Keratinocyte (primary cell): ENCODE measurements around the gene FAM13A. TPM values are rescaled to one million over a fixed set of nuclear protein-coding genes. Genes with fewer than 3 reads are reported as not detected.

Source experiments
- DNase-seq: peaks from one replicate; pipeline ENCODE4 v3.0.0-alpha.2; 2011; ENCODE audit warnings: low read depth, missing footprints, low spot score
- FAIRE-seq: peaks from 2 replicates; lab custom pipeline; 2011; peaks lifted over from hg19 to GRCh38; lab: Jason Lieb, UNC
- H2AFZ ChIP-seq: 2 replicates; pipeline ENCODE4 v1.6.0; 2012; ENCODE audit warnings: low read length, control low read depth, inconsistent platforms; ENCODE audit not compliant: control insufficient read depth
- H3K27ac ChIP-seq: 2 replicates; pipeline ENCODE4 v1.5.1; 2011; ENCODE audit warnings: low read length; ENCODE audit not compliant: control insufficient read depth, insufficient read depth
- H3K27me3 ChIP-seq: 3 replicates; pipeline ENCODE4 v1.6.0; 2011; ENCODE audit warnings: low read length; ENCODE audit not compliant: control insufficient read depth, insufficient read depth; ENCODE audit errors: extremely low read depth
- H3K36me3 ChIP-seq, 2 experiments: 2 replicates in 1 of 2; 3 replicates in 1 of 2; pipeline ENCODE4 v1.5.1; 2011; ENCODE audit warnings: low read length in 2 of 2, mild to moderate bottlenecking in 1 of 2; ENCODE audit not compliant: control insufficient read depth in 2 of 2, insufficient read depth in 2 of 2; ENCODE audit errors: extremely low read depth in 1 of 2
- H3K4me1 ChIP-seq: 3 replicates; pipeline ENCODE4 v1.5.1; 2011; ENCODE audit warnings: low read length; ENCODE audit not compliant: control insufficient read depth, insufficient read depth; ENCODE audit errors: extremely low read depth
- H3K4me2 ChIP-seq: 3 replicates; pipeline ENCODE4 v1.6.0; 2011; ENCODE audit warnings: low read depth, low read length; ENCODE audit not compliant: control insufficient read depth, insufficient read depth; ENCODE audit errors: extremely low read depth
- H3K4me3 ChIP-seq, 3 experiments: fragments of 200-600 bp in 1 of 3; sonication (generic) in 1 of 3; 2 replicates in 2 of 3; 3 replicates in 1 of 3; pipeline ENCODE4 v1.5.1; 2011 to 2016; ENCODE audit warnings: low read length in 3 of 3, mild to moderate bottlenecking in 3 of 3, control low read depth in 2 of 3, inconsistent platforms in 1 of 3, low read depth in 1 of 3, mixed read lengths in 1 of 3, mixed run types in 1 of 3, moderate library complexity in 1 of 3; ENCODE audit not compliant: control insufficient read depth in 2 of 3, insufficient read depth in 2 of 3; ENCODE audit errors: extremely low read depth in 1 of 3
- H3K79me2 ChIP-seq: 2 replicates; pipeline ENCODE4 v1.6.0; 2012; ENCODE audit warnings: low read length; ENCODE audit not compliant: control insufficient read depth, insufficient read depth
- H3K9ac ChIP-seq: 3 replicates; pipeline ENCODE4 v1.6.0; 2011; ENCODE audit warnings: low read length; ENCODE audit not compliant: control insufficient read depth, insufficient read depth; ENCODE audit errors: extremely low read depth
- H3K9me1 ChIP-seq: 3 replicates; pipeline ENCODE4 v1.6.0; 2011; ENCODE audit warnings: low read length; ENCODE audit not compliant: control insufficient read depth, insufficient read depth; ENCODE audit errors: extremely low read depth
- H3K9me3 ChIP-seq: 2 replicates; pipeline ENCODE4 v1.5.1; 2012; ENCODE audit warnings: low read depth, low read length; ENCODE audit not compliant: control insufficient read depth
- H4K20me1 ChIP-seq: 3 replicates; pipeline ENCODE4 v1.6.0; 2011; ENCODE audit warnings: low read length; ENCODE audit not compliant: control insufficient read depth, insufficient read depth; ENCODE audit errors: extremely low read depth
- EZH2 ChIP-seq: IDR thresholded peaks from one replicate; pipeline ENCODE4 v1.6.1; 2012; ENCODE audit warnings: inconsistent platforms, mild to moderate bottlenecking, low read length, moderate library complexity
- dilution Hi-C: fragments of 300-500 bp; cut with MboI; formaldehyde crosslinking; loops from one replicate; pipeline ENCODE4 v1.7.0; 2020; ENCODE audit warnings: low sequenced_read_pairs; ENCODE audit not compliant: extremely low pct_ligation_motif_present
- polyA plus RNA-seq, 5 experiments: library from polyadenylated mRNA; depleted of rRNA in 3 of 5; stranded (reverse) in 3 of 5; stranded (forward) in 1 of 5; unstranded in 1 of 5; fragments of >200 nt; gene quantifications; 1 replicate in 1 of 5; 2 replicates in 3 of 5; 3 replicates in 1 of 5; pipeline versions ENCODE4 v1.2.1 to v1.2.3, GENCODE V29; 2011 to 2012; ENCODE audit warnings: missing spikeins in 2 of 5, low read depth in 1 of 5, low replicate concordance in 1 of 5
- TF ChIP-seq, protein P1 (sequence below), 3 experiments: IDR thresholded peaks in 1 of 3; conservative IDR thresholded peaks in 1 of 3; optimal IDR thresholded peaks in 1 of 3; 2 replicates in 2 of 3; 3 replicates in 1 of 3; pipeline versions ENCODE3 to v1.5.1; 2011; ENCODE audit warnings: low read length in 3 of 3, mild to moderate bottlenecking in 3 of 3, moderate library complexity in 2 of 3, control low read depth in 1 of 3, inconsistent platforms in 1 of 3; ENCODE audit not compliant: insufficient read depth in 2 of 3; ENCODE audit errors: extremely low read depth in 1 of 3

FAM13A gene
- polyA plus RNA-seq, 1 donor (not counting 4 experiments of a cell fraction or from before 2014, with no cell fraction given): 6.0 TPM

DNA sequence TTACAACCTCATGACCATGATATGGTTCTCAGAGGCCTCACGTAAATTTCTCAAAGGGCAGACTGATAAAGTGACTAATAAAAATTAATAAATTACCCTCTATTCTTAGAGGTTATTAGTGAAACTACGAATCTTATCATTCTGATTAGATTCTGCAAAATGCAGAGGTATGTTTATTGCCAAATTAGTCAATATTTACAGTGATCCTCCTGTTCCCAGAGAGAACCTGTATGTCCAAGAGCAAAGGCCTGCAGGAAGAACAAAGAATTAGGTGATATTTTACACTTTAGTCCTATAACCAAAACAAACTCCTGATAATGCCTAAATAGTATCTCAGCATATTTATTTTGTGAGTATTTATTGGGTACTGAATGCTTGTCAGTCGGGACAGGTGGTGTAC lies 58.1 kb downstream of the FAM13A start:
- Histone ChIP-seq H3K9ac (no peak overlapping the region), H3K4me3 (no peak overlapping the region), H3K27ac (no peak overlapping the region), H3K4me1 (peaks cover 9% of the 10 kb centered on the region), H2AFZ (no peak overlapping the region), H3K79me2 (no peaks in the 10 kb centered on the region), H3K27me3 (no peaks in the 10 kb centered on the region), H3K9me1 (no peaks in the 10 kb centered on the region), H3K9me3 (no peaks in the 10 kb centered on the region), H3K4me2 (no peak overlapping the region), H4K20me1 (no peaks in the 10 kb centered on the region), H3K36me3 (no peaks in the 10 kb centered on the region)
- dilution Hi-C loops: no loop called here
- TF ChIP-seq, protein P1, sequence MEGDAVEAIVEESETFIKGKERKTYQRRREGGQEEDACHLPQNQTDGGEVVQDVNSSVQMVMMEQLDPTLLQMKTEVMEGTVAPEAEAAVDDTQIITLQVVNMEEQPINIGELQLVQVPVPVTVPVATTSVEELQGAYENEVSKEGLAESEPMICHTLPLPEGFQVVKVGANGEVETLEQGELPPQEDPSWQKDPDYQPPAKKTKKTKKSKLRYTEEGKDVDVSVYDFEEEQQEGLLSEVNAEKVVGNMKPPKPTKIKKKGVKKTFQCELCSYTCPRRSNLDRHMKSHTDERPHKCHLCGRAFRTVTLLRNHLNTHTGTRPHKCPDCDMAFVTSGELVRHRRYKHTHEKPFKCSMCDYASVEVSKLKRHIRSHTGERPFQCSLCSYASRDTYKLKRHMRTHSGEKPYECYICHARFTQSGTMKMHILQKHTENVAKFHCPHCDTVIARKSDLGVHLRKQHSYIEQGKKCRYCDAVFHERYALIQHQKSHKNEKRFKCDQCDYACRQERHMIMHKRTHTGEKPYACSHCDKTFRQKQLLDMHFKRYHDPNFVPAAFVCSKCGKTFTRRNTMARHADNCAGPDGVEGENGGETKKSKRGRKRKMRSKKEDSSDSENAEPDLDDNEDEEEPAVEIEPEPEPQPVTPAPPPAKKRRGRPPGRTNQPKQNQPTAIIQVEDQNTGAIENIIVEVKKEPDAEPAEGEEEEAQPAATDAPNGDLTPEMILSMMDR (optimal IDR thresholded peaks at IDR 0.05 in 1 of 3, IDR thresholded peaks at IDR 0.05 in 1 of 3, conservative IDR thresholded peaks at IDR 0.05 in 1 of 3; ENCODE audit: extremely low read depth in 1 of 3, insufficient read depth in 2 of 3, low read length in 3 of 3): no peak
- TF ChIP-seq EZH2: no peak
- FAIRE-seq (no peak), DNase-seq (no peak)

DNA sequence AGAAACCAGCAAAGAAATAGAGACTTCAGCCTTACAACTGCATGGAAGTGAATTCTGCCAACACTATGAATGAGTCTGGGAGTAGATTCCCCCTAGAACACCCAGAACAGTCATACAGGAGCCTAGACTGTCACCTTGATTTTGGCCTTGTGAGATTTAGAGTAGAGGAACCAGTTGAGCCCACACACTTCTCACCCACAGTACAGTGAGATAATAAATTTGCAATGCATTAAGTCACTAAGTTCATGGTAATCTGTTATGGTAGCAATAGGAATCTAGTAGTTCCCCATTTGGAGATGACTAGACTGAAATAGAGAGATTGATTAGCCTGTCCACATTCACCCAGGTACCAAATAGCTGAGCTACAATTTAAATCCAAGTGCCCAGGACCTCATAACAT lies 59.0 kb downstream of the FAM13A start:
- Histone ChIP-seq H3K9ac (no peak overlapping the region), H3K27ac (no peak overlapping the region), H3K9me1 (no peaks in the 10 kb centered on the region), H4K20me1 (no peaks in the 10 kb centered on the region), H3K36me3 (no peaks in the 10 kb centered on the region), H3K4me1 (peaks cover 9% of the 10 kb centered on the region), H3K9me3 (no peaks in the 10 kb centered on the region), H3K79me2 (no peaks in the 10 kb centered on the region), H3K4me3 (no peak overlapping the region), H3K27me3 (no peaks in the 10 kb centered on the region), H2AFZ (no peak overlapping the region), H3K4me2 (no peak overlapping the region)
- FAIRE-seq (no peak), DNase-seq (no peak)
- no peak for TF ChIP-seq EZH2
- TF ChIP-seq, protein P1 (optimal IDR thresholded peaks at IDR 0.05 in 1 of 3, IDR thresholded peaks at IDR 0.05 in 1 of 3, conservative IDR thresholded peaks at IDR 0.05 in 1 of 3; ENCODE audit: extremely low read depth in 1 of 3, insufficient read depth in 2 of 3, low read length in 3 of 3): no peak
- dilution Hi-C loops: no loop called here
